Fibroblast of the aortic adventitia (primary cell): ENCODE data around the gene ARFGAP1. TPM values are rescaled to one million over a fixed set of nuclear protein-coding genes. Genes with fewer than 3 reads are reported as not detected.
A peak's percentile ranks its signal among the peaks of the same experiment; 100 is the strongest.

ENCODE experiments used
- DNase-seq: peaks from one replicate; pipeline ENCODE4 v3.0.0-alpha.2; 2010; ENCODE audit warnings: low read depth
- H3K4me3 ChIP-seq: 2 replicates; pipeline ENCODE4 v1.5.1; 2011; ENCODE audit warnings: low read depth, mild to moderate bottlenecking, control low read depth, low read length, moderate library complexity
- total RNA-seq: library from RNA; depleted of rRNA; stranded (reverse); fragments of >200 nt; gene quantifications from 2 replicates; pipeline ENCODE4 v1.2.3, GENCODE V29; 2012; ENCODE audit warnings: low replicate concordance
- TF ChIP-seq, protein P1 (sequence below): IDR thresholded peaks from 2 replicates; pipeline ENCODE4 v1.5.1; 2011; ENCODE audit warnings: mild to moderate bottlenecking, low read length, control low read depth, inconsistent platforms; ENCODE audit not compliant: insufficient read depth

The ARFGAP1 gene
- total RNA-seq, 1 donor: 45.5 TPM

DNA sequence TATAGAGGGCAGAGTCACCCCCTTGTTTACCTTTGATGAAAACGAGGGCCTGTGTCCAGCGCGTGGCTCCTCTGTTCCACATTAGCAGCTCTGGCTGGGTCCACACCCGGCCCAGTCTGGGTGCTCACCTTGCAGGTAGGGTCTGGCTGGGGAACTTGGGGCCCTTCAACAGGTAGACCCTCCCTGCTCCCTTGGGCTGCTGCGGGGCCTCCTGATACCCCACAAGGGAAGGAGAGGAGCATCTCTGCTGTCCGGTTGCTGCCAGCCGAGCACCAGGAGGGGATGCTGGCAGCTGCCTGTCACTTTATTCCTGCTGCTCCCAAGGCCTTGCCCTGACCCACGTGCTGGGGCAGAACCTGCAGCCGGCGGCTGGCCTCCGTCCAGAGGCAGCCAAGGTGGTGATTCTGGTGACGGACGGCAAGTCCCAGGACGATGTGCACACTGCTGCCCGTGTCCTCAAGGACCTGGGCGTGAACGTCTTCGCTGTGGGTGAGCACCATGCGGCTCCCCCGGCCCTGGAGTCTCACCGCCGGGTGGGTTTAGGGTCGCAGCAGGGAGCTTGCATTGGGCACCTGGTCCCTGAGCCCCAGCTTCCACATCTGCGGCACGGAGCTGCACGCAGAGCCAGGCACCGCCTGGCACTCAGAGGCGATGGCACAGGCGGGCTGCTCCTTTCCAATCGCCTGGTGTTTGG, 35.8 kb downstream of the ARFGAP1 start:
- H3K4me3 ChIP-seq: no peak overlapping the region
- DNase-seq: no peak
- TF ChIP-seq, protein P1, sequence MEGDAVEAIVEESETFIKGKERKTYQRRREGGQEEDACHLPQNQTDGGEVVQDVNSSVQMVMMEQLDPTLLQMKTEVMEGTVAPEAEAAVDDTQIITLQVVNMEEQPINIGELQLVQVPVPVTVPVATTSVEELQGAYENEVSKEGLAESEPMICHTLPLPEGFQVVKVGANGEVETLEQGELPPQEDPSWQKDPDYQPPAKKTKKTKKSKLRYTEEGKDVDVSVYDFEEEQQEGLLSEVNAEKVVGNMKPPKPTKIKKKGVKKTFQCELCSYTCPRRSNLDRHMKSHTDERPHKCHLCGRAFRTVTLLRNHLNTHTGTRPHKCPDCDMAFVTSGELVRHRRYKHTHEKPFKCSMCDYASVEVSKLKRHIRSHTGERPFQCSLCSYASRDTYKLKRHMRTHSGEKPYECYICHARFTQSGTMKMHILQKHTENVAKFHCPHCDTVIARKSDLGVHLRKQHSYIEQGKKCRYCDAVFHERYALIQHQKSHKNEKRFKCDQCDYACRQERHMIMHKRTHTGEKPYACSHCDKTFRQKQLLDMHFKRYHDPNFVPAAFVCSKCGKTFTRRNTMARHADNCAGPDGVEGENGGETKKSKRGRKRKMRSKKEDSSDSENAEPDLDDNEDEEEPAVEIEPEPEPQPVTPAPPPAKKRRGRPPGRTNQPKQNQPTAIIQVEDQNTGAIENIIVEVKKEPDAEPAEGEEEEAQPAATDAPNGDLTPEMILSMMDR: no peak

DNA sequence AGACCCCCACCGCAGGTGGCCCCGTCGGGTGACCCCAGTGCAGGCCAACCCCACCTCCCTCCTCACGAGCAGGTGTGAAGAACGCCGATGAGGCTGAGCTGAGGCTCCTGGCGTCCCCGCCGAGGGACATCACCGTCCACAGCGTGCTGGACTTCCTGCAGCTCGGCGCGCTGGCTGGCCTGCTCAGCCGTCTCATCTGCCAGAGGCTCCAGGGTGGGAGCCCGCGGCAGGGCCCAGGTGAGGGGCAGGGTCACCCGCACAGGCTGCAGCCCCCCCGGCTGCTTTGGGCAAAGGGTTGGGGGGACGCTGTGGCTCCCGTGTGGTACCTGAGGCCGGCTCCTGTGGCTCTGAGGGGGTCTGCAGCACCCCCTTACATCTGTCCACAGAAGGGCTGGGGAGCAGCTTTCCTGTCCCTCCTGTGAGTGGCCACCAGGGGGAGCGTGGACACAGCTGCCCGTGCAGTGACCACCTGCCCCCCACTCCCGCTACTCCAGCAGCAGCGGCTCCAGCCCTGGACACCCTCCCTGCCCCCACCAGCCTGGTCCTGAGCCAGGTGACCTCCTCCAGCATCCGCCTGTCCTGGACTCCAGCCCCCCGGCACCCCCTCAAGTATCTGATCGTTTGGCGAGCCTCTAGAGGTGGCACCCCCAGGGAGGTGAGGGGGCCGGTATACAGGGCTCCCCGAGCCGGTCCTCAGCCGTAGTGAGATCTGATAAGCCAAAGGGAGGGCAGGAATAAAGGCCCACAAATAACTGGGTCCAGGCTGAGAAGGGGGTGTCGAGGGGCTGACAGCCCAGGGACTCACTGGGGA, 36.9 kb downstream of the ARFGAP1 start:
- DNase-seq: peak; percentile 35
- TF ChIP-seq, protein P1: peak; percentile 92
- H3K4me3 ChIP-seq: no peak overlapping the region

DNA sequence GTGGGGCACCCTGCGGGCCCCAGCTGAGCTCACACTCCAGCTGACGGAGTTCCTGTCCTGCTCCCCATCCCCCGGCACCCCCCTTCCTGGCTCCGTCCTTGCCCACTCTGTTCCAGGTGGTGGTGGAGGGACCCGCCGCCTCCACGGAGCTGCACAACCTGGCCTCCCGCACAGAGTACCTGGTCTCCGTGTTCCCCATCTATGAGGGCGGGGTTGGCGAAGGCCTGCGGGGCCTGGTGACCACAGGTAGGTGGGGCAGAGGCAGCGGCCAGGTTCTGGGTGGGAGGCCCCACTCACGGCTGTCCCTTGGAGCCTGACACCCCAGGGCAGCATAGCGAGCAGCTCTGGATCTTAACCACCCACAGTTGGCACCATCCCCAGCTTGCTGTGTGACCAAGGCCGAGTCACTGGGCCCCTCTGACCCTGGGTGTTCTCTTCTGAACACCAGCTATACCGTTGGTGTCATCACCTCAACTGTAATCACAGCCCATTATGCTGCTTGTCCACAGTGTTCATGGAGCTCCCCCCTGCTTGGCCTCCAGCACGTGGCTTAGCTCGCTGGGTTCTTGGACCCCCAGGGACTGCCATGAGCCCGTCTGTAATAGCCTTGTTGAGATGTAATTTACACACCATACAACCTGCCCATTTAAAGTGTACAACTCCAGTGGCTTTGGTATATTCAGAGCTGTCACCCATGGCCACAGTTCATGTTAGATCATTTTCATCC, 37.8 kb downstream of the ARFGAP1 start:
- H3K4me3 ChIP-seq: no peak overlapping the region
- TF ChIP-seq, protein P1: no peak
- DNase-seq: no peak

DNA sequence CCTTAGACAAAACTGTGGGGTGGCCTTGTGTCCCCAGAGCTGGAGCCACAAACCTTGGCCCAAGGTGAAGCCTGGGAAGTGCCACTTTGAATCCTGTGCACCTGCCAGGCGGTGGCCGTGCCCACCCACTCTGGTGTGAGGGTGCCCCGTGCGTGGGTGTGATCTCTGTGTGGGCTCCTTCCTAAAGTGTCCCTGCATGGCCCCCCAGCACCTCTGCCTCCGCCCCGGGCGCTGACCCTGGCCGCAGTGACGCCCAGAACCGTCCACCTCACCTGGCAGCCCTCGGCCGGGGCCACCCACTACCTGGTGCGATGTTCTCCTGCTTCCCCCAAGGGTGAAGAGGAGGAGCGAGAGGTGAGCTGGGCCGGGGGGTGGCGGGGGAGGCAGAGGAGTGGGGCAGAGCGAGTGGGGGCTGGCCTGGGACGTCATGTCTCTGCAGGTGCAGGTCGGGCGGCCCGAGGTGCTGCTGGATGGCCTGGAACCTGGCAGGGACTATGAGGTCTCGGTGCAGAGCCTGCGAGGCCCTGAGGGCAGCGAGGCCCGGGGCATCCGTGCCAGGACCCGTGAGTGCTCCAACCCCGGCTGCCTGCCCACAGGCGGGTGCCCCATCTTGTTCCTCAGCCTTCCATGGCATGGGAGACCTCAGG, 38.7 kb downstream of the ARFGAP1 start:
- no peak overlapping the region for H3K4me3 ChIP-seq
- DNase-seq: no peak
- TF ChIP-seq, protein P1: no peak

DNA sequence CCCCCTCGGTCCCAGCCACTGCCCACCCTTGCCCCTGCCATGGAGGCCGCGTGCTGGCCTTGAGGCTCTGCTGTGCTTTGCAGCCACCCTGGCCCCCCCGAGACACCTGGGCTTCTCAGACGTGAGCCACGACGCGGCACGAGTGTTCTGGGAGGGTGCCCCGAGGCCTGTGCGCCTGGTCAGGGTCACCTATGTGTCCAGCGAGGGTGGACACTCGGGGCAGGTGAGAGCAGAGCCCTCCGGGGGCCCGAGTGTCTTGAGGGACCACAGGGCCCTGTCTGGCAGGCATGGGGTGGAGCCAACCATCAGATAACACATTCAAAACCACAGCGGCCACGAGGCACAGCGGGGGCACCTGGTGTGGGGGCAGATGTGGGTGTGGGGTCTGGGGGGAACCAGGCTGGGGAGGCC, 39.2 kb downstream of the ARFGAP1 start:
- no peak overlapping the region for H3K4me3 ChIP-seq
- no peak for DNase-seq
- TF ChIP-seq, protein P1: no peak

DNA sequence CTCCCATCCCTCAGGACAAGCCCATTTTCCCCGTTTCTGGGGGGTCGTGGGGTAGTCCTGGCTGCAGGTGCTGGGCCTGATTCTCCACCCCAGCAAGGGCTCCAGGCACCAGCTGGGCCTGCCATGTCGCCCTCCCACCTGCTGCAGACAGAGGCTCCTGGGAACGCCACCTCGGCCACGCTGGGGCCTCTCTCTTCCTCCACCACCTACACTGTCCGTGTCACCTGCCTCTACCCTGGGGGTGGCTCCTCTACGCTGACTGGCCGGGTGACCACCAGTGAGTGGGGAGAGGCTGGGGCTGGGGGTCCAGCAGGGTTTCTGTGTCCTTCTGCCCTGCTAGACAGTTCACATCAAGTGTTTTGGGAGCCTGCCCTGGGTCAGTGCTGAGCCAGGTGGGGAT, 39.7 kb downstream of the ARFGAP1 start:
- TF ChIP-seq, protein P1: no peak
- no peak for DNase-seq
- H3K4me3 ChIP-seq: no peak overlapping the region
